Measurements from ENCODE around the gene GGT5.
A peak's percentile ranks its signal among the peaks of the same experiment; 100 is the strongest.
"Not testable (repeated sequence)": the region's sequence is repeated elsewhere in the genome, so short reads cannot be mapped to it uniquely, and the experiment has no call there.

Gene GGT5

DNA sequence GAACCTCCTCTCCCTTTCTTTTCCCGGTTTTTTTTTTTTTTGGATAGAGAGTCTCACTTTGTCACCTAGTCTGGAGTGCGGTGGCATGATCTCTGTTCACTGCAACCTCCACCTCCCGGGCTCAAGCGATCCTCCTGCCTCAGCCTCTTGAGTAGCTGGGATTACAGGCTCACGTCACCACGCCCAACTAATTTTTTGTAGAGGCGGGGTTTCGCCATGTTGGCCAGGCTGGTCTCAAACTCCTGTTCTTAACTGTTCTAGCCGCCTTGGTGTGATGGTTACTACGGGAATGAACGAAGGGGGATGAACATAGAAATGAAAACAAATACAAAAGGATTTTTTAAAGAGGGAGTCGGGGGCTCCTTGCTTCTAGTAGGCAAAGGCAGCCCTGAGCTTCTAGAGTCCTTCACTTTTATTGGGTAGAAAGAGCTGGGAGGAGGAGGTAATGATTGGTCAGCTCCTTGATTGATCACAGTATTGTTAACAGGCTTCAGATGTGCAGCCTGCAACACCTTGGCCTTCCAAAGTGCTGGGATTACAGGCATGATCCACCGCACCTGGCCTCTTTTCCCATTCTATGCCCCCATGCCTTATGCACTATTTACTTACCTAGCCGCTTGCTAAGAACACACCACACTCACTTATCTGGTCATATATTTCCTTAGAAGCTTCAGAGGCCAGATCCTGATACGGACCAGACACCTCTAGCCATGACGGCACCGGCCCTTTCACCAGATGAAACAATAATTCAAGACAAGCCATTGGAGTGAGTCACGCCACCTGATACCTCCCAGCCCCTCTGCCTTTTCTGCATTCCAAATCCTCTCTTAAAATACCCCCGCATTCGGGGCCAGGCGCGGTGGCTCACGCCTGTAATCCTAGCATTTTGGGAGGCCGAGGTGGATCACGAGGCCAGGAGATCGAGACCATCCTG is 42.9 kb downstream of the GGT5 start:
- no peak for DNase-seq

DNA sequence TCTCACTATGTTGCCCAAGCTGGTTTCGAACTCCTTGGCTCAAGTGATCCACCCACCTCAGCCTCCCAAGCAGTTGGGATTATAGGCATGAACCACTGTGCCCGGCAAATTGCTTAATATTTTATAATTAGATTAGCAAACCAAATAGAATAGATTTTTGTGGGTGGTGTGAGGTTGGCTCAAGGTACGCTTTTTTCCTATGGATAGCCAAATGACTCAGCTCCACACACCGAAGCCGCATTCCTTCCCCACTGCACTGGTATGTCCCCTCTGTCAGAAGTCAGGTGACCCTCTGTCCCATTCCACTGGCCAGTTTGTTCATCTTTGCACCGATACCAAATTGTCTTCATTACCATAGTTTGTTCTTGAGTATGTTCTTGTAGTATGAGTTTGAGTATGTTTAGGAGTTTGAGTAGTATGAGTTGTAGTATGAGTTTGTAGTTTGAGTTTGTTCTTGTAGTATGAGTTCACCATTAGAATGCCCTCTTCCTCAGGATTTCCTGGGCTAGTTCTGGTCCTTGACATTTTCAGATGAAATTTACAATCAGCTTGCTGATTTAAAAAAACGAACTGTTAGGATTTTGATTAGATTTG is 44.2 kb downstream of the GGT5 start:
- DNase-seq = no peak

DNA sequence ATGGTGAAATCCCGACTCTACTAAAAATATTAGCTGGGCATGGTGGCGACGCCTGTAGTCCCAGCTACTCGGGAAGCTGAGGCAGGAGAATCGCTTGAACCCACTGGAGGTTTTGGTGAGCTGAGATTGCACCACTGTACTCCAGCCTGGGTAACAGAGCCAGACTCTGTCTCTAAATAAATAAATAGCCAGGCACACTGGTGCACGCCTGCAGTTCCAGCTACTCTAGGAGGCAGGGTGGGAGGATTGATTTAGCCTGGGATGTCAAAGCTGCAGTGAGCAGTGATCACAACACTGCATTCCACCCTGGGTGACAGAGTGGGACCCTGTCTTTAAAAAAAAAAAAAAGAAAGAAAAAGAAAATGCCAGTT is 46.2 kb downstream of the GGT5 start:
- DNase-seq = no peak

DNA sequence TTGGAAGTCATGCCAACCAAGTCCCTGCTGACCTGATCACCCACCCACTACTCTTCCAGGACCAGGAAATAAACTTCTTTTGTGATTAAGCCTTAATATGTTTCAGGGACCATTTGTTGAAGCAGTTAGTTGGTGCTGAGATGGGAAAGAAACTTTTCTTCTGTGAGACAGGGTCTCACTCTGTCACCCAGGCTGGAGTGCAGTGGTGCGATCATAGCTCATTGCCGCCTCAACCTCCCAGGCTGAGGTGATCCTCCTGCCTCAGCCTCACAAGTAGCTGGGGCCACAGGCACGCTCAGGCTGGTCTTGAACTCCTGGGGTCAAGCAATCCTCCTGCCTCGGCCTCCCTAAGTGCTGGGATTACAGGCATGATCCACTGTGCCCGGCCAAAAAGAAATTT is 53.0 kb downstream of the GGT5 start:
- DNase-seq = no peak

DNA sequence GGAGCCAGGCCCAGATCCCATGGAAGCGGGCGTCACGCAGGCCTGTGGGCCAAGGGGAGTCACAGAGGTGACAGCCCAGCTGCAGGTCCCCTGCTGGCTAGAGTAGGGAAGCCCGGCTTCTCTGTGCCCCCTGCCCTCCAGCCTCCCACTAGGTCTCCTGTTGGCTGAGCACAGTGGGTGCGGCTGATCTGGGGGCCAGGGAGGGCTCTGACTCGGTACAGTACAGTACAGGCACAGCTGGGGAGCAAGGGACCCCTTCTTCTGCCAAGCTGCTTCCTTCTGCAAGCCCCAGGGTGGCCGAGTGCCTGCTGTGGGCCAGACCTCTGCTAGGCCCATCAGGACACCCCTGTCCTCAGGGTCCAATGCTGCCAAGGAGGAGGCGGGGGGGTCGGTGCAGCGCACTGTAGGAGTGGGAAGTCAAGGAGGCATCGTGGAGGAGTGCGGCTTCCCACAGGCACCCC is 53.5 kb downstream of the GGT5 start:
- no peak for DNase-seq

DNA sequence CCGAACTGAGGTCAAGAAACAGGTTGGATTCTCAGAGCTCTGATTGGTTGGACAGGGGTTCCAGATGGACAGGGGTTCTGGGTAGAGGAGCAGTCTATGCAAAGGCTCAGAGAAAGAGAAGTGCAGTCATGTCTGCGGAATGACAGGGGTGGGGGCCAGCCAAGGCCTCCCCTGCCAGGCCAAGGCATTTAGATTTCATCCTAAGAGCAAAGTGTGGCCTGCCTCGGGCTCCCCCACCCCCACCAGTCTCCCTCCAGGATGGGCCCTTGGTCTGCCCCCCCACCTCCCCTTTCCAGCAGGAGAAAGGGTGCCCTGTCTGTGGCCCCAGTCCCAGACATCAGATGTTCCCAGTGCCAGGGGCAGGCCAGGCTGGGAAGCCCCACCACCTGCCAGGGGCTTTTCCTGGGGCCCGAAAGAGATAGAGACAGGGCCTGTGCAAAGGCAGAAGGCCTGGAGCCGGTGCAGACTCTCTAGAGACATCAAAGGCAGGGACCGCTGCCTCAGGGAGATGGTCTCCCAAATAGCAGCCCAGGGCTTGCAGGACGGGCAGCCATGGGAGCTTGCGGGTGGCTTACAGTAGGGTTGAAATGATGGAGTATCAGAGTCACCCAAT is 54.2 kb downstream of the GGT5 start:
- DNase-seq = no peak

DNA sequence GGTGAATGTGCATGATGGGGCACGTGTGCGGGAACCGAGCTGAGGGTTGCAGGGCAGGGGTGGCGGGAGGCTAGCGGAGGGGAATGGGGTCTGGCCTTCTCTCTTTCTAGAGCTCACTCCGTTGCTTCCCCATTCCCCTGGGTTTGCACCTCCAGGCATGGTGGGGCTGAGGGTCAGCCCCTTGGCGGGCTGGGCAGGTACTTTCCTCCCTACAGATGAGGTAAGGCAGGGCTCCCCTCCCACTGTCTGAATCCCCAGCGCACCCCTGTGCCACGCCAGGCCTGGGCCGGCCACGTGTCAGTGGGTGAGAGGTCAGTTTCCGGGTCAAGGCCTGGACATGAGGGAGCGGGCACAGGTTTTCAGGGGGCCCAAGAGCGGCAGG is 54.7 kb downstream of the GGT5 start:
- DNase-seq = no peak

DNA sequence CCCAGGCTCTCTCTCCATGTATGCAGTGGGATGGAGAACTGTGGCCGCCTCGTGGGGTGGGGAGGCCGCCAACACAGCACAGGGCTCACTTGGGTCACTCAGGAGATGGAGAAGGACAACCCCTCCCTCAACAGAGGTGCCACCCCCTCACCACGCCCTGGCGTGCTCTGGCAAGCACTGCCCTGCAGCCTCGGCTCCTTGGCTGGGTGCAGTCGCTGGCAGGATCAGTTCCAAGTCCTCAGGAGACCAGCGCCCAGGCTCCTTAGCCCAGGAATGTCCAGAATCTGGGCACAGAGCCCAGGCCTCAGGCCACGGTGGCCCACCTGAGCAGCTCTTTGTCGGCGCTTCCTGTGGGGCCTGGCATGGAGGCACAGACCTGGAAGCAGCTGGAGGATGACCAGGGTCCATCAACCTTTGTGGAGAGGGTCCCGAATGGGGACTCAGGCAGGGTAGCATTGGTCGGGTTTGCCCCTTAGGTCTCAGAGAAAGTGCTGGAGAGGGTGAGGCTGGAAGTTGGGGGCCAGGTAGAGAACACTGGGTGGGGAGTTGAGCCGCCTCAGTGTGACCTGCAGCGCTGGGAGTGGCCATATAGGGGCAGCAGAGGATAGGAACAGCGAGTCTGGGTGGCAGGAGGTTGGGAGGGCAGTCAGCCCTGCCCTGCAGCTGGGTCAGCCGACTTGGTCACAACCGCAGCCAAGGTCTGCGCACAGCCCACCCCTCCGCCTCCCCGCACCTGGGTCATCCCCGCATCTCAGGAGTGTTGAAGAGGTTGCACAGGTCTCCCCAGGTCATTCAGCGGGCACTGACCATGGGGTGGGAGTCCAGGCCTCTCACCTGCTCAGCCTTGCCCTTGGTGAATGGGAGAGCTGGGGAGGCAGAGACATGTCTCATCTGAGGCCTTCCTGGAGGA is 55.4 kb downstream of the GGT5 start:
- peak in 9 of 14 donors; percentile 9 to 55 (median 36) for DNase-seq

DNA sequence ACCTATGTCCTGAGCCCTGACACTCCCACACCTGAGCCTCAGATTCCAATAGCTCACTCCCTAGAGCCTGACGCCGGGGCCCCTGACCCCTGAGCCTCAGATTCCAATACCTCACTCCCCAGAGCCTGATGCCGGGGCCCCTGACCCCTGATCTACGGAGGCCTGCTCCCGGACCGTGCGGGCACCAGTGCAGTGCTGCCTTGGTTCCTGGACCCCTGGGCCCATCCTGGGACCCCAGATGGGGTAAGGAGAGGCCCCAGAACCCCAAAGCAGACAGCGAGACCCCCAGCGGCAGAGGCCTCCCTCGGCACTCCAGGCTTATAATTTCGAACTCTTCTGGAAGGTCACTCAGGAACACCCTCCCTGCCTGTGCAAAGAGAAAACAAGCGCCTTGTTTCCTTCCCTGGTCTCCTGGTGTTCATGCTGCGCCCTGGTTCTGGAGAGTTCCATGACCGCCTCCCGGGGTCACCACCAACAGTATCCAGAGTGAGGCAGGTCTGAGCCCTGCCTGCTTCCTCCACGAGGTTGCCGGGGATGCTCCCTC is 56.1 kb downstream of the GGT5 start:
- no peak for DNase-seq

DNA sequence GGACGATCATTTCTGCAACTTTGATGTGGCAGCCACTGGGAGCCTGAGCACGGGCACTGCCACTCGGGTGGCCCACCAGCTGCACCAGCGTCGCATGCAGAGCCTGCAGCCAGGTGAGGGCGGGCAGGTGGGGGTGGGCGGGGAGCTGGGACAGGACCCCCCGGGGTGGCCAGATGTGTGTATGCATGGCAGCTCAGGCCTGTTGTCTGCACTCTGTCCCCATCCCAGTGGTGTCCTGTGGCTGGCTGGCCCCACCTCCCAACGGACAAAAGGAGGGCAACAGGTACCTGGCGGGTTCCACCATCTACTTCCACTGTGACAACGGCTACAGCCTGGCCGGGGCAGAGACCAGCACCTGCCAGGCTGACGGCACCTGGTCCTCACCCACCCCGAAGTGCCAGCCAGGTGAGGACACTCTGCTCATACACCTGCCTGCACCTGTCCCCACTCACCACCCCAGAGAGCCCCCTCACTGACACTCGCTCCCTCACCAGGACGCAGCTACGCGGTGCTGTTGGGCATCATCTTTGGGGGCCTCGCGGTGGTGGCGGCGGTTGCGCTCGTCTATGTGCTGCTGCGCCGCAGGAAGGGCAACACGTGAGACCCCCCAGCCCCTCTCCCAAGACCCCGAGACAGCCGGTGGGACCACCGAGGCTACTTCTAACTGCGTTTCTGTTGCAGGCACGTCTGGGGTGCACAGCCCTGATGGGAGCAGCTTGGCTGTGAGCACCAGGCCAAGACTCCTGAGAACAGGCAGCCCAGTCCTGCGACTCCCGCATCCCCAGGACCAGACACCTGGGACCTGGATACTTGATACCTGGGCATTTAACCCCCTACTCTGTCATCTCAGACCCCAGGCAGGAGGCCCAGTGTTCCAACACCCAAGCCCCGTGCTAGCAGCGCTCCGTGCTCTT is 56.9 kb downstream of the GGT5 start:
- no peak for DNase-seq

DNA sequence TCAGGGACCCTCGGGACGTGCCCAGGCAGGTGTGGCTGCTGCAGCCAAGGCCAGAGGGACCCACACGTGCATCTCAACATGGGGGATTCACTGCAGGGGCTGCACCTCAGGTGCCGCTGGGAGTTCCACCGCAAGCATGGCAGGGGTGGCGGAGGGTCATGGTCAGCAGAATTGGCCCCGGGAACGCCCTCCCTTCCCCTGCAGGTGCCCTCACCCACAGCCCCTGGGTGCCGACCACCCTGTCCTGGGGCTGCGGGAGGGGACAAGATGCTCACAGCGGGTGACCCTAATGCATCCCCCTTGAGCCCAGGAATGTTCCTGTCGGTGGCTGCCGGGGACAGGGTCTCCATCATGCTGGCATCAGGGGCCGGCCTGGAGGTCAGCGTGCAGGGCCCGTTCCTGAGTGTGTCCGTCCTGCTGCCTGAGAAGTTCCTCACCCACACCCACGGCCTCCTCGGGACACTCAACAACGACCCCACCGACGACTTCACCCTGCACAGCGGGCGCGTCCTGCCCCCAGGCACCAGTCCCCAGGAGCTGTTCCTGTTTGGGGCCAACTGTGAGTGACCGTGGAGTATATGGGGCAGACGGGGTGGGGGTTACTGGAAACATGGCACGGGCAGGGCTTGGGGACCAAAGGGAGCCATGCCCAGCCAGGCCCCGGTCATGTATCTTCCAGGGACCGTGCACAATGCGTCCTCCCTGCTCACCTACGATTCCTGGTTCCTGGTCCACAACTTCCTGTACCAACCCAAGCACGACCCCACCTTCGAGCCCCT is 57.8 kb downstream of the GGT5 start:
- DNase-seq = no peak

DNA sequence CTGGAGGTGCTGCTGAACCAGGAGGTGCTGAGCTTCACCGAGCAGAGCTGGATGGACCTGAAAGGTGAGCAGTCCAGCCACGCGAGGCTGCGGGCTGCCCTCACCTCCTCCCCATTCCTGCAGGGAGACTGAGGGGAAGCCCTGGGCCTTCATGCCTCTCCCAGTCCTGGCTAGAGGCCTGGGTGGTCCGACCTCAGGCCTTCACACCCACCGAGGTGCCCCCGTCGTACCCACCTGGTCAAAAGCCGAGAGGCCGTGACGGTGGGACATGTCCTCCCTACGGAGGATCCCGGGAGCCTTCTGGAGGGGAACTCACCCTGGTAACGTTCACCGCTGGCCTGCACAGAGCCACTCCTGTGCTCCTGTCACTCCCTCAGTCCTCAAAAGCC is 58.5 kb downstream of the GGT5 start:
- DNase-seq = no peak

DNA sequence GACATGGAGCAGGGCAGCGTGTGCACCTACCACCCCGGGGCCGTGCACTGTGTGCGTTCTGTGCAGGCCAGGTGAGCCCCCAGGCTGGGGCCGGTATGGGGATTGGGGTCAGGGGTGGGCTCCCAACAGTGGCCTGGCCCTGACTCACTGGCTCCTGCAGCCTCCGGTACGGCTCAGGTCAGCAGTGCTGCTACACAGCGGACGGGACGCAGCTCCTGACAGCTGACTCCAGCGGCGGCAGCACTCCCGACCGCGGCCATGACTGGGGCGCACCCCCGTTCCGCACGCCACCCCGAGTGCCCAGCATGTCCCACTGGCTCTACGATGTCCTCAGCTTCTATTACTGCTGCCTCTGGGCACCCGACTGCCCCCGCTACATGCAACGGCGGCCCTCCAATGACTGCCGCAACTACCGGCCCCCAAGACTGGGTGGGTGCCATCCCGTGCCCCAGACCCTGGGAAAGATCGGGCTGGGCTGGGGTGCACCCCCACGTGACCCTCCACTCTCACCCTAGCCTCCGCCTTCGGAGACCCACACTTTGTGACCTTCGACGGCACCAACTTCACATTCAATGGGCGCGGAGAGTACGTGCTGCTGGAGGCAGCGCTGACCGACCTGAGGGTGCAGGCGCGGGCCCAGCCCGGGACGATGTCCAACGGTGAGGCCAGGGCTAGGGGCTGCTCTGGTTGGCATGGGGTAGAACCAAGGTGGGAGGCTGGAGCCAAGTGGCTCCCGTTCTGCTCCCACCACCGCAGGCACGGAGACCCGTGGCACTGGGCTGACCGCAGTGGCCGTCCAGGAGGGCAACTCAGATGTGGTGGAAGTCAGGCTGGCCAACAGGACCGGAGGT is 59.2 kb downstream of the GGT5 start:
- no peak for DNase-seq

DNA sequence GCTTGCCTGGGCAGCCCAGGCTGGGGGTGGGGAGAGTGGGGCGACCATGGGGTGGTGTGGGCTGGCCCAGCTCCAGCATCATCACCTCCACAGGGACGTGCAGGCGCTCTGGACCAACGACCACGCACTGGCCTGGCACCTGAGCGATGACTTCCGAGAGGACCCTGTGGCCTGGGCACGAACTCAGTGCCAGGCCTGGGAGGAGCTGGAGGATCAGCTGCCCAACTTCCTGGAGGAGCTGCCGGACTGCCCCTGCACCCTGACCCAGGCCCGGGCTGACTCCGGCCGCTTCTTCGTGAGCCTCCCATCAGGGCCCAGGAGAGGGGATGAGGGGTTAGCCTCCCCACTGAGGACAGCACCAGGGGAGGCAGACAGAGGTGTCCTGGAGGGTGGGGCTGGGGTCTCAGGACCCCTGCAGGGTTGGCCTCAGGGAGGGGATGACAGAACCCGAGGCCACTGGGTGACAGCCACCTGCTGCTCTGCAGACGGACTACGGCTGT is 59.8 kb downstream of the GGT5 start:
- DNase-seq = no peak

DNA sequence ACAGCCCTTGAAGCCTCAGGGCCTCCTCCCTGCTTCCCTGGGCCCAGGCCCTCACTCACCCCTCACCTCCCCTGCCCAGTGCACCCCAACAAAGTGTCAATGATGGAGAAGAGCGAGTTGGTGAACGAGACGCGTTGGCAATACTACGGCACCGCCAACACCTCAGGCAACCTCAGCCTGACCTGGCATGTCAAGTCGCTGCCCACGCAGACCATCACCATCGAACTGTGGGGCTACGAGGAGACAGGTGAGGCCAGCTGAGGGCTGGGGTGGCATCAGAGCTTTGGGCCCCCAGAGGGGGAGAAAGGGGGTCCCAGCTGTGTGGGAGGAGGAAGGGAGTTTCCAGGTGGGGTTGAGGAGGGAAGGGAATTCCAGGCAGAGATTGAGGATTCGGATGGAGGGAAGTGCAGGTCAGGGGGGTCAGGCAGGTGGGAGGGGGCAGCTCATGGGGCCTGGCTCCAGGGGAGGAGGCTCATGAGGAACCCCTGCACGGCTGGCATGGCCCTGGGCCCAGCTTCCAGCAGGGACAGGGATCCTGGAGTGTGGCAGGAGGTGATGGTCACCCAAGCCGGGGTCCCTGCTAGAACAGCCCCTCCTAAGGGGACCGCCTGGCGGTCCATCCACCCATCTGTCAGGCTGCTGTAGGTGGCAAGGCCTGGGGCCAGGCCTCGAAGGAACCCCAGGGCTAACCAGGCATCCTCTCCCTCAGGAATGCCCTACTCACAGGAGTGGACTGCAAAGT is 60.7 kb downstream of the GGT5 start:
- DNase-seq = no peak

DNA sequence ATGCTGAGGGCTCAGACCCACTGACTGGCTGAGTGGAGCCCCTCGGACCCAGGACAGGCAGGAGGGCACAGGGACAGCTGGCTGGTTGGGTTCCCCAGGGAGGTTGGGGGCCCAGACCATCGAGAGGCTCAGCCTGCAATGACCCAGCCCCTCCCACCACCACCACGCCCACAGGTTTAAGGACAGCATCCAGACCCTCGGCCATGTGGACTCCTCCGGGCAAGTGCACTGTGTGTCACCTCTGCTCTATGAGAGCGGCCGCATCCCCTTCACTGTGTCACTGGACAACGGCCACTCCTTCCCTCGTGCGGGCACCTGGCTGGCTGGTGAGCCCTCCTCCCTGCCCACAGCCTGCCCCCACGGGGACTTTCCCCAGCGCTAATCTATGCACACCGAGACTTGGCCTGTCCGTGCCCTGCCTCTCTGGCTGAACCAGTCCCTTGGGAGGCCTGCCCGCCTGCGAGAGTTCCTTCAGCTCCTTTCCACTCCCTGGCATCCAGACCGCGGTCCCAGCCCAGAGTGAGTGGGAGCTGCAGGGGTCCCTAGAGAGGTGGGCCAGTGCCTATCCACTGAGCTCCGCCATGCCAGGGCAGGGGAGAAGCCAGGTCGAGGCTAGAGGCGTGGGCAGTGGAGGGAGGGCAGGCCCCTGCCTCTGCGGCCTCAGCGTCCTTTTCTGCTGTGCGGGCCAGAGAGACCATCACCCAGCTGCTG is 61.4 kb downstream of the GGT5 start:
- no peak for DNase-seq

DNA sequence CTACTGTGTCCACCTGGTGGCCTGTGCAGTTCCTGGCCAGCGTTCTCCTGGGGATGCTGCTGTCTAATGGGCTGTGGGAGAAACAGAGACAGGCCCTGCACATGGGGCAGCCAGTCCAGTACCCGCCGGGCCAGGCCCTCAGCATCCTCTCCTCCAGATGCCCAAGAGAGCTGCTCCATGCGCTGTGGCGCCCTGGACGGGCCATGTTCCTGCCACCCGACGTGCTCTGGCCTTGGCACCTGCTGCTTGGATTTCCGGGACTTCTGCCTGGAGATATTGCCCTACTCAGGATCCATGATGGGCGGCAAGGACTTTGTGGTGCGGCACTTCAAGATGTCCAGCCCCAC is 62.0 kb downstream of the GGT5 start:
- DNase-seq = not testable (repeated sequence)
